ENCODE data around the gene VKORC1L1. TPM values are rescaled to one million over a fixed set of nuclear protein-coding genes. Genes with fewer than 3 reads are reported as not detected.
A peak's percentile ranks its signal among the peaks of the same experiment; 100 is the strongest.
"Not testable (repeated sequence)": the region's sequence is repeated elsewhere in the genome, so short reads cannot be mapped to it uniquely, and the experiment has no call there.

Gene VKORC1L1
- total RNA-seq, 1 donor from 2014 or later, result 17.7 TPM

GRCh38 chr7:65974191-65974801, 101.4 kb downstream of the VKORC1L1 start:
- DNase-seq (ENCODE audit: low spot score) (peak; percentile 49), ATAC-seq (peak; percentile 57)

DNA sequence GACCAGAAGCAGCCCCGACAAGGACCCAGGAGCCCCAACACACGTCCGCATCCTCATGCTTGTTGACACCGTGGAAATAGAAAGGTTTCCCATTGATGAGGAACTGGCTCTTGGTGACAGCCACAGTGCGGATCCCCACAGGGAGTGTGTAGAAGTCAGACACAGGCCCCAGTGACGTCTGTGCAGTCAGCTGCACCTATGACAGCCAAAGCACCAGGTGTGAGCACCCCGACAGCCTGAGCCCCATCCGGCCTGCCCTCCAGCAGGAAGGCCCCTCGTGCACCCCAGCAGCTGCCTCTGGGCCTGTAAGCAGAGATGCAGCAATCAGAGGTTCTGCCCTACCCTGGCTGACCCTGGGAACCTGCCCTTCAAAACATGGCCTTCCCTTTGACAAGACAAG, 102.0 kb downstream of the VKORC1L1 start:
- ATAC-seq, result no peak
- no peak for DNase-seq (ENCODE audit: low spot score)

- ATAC-seq, result no peak
These were observed 103.1 kb downstream of the VKORC1L1 start for GRCh38 chr7:65975814-65976445.

GRCh38 chr7:65976659-65977196, 103.9 kb downstream of the VKORC1L1 start:
- DNase-seq (ENCODE audit: low spot score) (peak; percentile 11), ATAC-seq (no peak)

More at GRCh38 chr7:65975814-65976445, 103.1 kb downstream of the VKORC1L1 start:
- no peak for DNase-seq (ENCODE audit: low spot score)

DNA sequence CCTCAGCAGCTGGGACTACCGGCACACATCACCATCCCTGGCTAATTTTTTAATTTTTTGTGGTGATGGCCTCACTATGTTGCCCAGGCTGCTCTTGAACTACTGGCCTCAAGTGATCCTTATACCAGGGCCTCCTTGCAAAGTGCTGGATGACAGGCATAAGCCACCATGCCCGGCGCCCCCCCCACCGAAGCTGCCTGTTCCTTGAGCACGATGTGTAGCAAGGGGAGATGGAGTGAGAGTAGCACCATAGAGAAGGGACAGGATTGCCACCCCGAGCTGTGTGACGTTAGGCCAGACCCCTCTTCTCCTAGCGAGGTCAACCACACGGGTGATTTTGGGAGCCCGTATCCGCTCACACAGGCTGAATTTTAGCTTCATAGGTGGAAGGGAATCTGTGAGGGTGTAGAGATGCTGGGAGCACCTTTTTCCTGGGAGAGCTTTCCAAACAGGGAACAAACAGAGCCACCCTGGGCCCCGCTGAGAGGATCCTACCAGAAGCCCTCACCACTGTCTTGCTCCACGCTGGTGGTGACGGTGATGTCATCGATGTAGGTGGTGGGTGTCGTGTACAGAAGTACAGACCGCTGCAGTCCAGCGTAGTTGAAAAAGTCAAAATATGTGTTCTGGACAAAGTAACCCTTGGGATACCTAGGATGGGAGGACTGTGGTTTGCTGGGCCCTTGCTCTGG, 106.2 kb downstream of the VKORC1L1 start:
- ATAC-seq, result no peak
- DNase-seq (ENCODE audit: low spot score), result peak; percentile 37

- ATAC-seq (no peak), DNase-seq (ENCODE audit: low spot score) (peak; percentile 42)
These were observed 107.0 kb downstream of the VKORC1L1 start for GRCh38 chr7:65979583-65980477.

- peak; percentile 64 for ATAC-seq
- peak; percentile 68 for DNase-seq (ENCODE audit: low spot score)
These were observed 107.8 kb downstream of the VKORC1L1 start for GRCh38 chr7:65980478-65981250.

DNA sequence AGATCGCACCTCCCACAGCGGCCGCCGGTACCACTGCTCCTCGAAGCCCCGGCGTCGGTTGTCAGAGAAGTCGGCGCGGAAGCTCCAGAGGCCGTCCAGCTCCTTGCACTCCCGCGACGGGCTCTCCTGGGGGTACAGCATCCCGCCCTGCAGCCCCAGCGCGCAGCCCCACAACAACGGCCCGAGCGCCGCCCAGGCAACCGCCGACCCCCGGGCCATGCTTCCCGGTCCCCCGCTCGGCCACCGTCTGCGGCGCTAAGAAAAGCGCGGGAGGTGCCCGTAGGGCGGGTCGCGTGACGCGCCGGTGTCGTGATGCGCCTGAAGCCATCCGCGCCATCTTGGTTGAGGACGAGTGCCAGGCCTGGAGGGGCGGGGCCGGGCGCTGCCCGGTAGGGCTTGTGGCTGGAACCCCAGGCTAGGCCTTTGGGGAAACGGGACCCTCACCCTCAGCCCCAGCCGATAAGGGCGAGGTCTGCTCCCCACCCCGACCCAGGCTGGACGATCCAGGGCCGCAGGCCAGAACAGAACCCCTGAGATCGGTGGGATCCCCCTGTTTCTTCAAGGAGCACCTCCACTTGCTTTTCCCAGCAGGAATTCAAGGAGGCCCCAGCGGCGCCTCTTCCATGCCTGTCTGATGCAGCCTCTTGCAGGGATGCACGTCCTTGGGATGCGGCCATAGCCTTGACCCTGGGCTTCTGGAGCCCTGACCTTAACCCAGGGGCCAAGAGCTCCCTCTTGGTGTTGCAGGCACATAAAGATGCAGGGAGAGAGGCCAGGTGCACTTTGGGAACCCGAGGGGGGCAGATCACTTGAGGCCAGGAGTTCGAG, 109.3 kb downstream of the VKORC1L1 start, which contains the start of gene GUSB:
TSS of gene GUSB (minus strand) at position 249 of the 828 bp plus-strand sequence. CDS start at position 219, 30 bp downstream.
- peak; percentile 96 for ATAC-seq
- DNase-seq (ENCODE audit: low spot score), result peak; percentile 95

DNA sequence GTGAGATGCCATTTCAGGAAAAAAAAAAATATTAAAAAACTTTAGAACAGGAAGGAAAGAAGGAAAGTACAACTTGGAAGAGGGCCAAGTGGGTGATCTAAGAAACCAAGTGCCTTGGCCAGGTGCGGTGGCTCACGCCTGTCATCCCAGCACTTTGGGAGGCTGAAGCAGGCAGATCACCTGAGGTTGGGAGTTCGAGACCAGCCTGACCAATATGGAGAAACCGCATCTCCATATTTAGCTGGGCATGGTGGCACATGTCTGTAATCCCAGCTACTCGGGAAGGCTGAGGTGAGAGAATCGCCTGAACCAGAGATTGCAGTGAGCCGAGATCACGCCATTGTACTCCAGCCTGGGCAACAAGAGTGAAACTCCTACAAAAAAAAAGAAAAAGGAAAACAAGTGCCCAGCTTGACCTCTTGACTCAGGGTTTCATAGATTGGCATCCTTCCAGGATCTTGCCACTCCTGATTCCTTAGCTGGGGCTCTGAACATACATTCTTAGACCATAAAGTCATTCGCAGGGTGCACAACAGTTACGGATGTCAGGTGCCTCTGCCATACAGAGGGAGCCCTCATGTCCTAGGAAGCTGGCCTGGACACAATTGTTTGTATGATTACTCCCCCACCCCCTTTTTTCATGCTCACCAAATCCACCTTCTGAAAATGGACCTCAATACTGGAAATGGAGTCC, 111.2 kb downstream of the VKORC1L1 start:
- no peak for DNase-seq (ENCODE audit: low spot score)
- ATAC-seq, result no peak

- ATAC-seq, result no peak
These were observed 115.2 kb downstream of the VKORC1L1 start for GRCh38 chr7:65988084-65988483.

GRCh38 chr7:65988503-65988902, 115.6 kb downstream of the VKORC1L1 start:
- DNase-seq (ENCODE audit: low spot score); ATAC-seq: not testable (repeated sequence)

More at GRCh38 chr7:65988084-65988483, 115.2 kb downstream of the VKORC1L1 start:
- DNase-seq (ENCODE audit: low spot score), result no peak

GRCh38 chr7:65989694-65990080, 116.8 kb downstream of the VKORC1L1 start:
- ATAC-seq, result no peak
- DNase-seq (ENCODE audit: low spot score), result no peak

DNA sequence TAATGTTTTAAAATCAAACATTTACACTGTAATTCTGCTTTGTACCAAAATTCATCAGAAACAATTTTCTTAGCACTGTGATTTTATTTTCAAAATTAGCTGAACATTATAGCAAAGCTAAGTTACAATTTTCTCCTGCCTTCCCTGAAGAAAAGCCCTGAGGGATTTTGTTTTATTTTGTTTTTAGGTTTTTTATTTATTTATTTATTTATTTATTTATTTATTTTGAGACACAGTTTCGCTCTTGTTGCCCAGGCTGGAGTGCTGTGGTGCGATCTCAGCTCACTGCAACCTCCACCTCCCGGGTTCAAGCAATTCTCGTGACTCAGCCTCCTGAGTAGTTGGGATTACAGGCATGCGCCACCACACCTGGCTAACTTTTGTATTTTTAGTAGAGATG, 119.0 kb downstream of the VKORC1L1 start:
- DNase-seq (ENCODE audit: low spot score), result peak; percentile 16
- not testable (repeated sequence) for ATAC-seq

GRCh38 chr7:65992526-65992925, 119.7 kb downstream of the VKORC1L1 start:
- ATAC-seq (no peak), DNase-seq (ENCODE audit: low spot score) (no peak)

GRCh38 chr7:65994984-65995383, 122.1 kb downstream of the VKORC1L1 start:
- ATAC-seq, result not testable (repeated sequence)

GRCh38 chr7:66000823-66001417, 128.0 kb downstream of the VKORC1L1 start:
- peak; percentile 46 for ATAC-seq
- not testable (repeated sequence) for DNase-seq (ENCODE audit: low spot score)

More at GRCh38 chr7:65994984-65995383, 122.1 kb downstream of the VKORC1L1 start:
- DNase-seq (ENCODE audit: low spot score), result not testable (repeated sequence)

DNA sequence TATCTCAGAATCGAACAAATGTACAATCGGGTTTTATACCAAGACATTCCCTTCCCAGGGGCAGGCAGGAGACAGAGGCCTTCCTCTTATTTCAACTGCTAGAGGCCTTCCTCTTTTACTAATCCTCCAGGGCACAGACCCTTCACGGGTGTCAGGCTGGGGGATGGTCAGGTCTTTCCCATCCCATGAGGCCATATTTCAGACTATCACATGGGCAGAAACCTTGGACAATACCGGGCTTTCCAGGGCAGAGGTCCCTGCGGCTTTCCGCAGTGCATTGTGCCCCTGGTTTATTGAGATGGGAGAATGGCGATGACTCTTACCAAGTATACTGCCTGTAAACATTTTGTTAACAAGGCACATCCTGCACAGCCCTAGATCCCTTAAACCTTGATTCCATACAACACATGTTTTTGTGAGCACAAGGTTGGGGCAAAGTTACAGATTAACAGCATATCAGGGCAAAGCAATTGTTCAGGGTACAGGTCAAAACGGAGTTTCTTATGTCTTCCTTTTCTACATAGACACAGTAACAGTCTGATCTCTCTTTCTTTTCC, 132.3 kb downstream of the VKORC1L1 start:
- not testable (repeated sequence) for ATAC-seq; DNase-seq (ENCODE audit: low spot score)
